K562 (cell line): ENCODE measurements around the gene SPRYD3. TPM values are rescaled to one million over a fixed set of nuclear protein-coding genes. Genes with fewer than 3 reads are reported as not detected.

Experiments
- ZBTB11 ChIP-seq, 3 experiments: fragments of 200-800 bp in 1 of 3; fragments of 250-450 bp in 1 of 3; fragments of 450-650 bp in 1 of 3; sonication (Bioruptor Pico) in 1 of 3; sonication (Bioruptor generic) in 1 of 3; formaldehyde crosslinking in 1 of 3; IDR thresholded peaks; 2 replicates each; pipeline versions ENCODE4 v1.6.1 to v1.8.0; 2016 to 2022; ENCODE audit warnings: mild to moderate bottlenecking in 2 of 3, missing genetic modification characterization in 2 of 3, missing compliant biosample characterization in 1 of 3, moderate library complexity in 1 of 3
- ZNF609 ChIP-seq: sonication (generic); formaldehyde crosslinking; IDR thresholded peaks from 2 replicates; pipeline ENCODE4 v1.8.1; 2023; ENCODE audit warnings: missing genetic modification reagents, mild to moderate bottlenecking, borderline replicate concordance
- polyA plus RNA-seq, 8 experiments: library from polyadenylated mRNA; depleted of rRNA in 4 of 8; stranded (reverse) in 5 of 8; unstranded in 3 of 8; fragments of >200 nt; fragmentation: Nextera tagmentation in 2 of 8; fragmentation: Illumina TruSeq in 1 of 8; extraction: Ambion mirVana in 2 of 8; extraction: Trizol in 1 of 8; gene quantifications; 2 replicates each; pipeline versions ENCODE4 v1.2.1 to v1.2.3, GENCODE V29; 2011 to 2014; ENCODE audit warnings: inconsistent platforms in 1 of 8, missing spikeins in 1 of 8
- total RNA-seq, 7 experiments: library from RNA; depleted of rRNA in 6 of 7; stranded (reverse); fragments of >200 nt in 6 of 7; fragmentation: Illumina TruSeq in 2 of 7; extraction: Trizol in 2 of 7; gene quantifications; 2 replicates each; pipeline versions ENCODE4 v1.2.1 to v1.2.3, GENCODE V29; 2011 to 2021; ENCODE audit warnings: low replicate concordance in 1 of 7

SPRYD3 gene
- total and polyA plus RNA-seq, 9 of the 15 experiments (the other 6 are each of a cell fraction or from before 2014, with no cell fraction given): 1.5 to 13.6 (median 7.6) TPM

GRCh38 chr12:53047221-53048032 is 31.8 kb downstream of the SPRYD3 start (continued):
- TF ChIP-seq ZNF609 (CRISPR knock-in tag) (0 out of 2 replicates have a peak, but pooled peaks have one; percentile 14), ZBTB11 (CRISPR knock-in tag; IDR thresholded peaks at IDR 0.05) (peak in 1 of 3 experiments; percentile 43; a peak in 2 of 6 replicates)
